HG03060 (cell line): ENCODE measurements around the gene CDK5.

Source experiments
- ATAC-seq: cut with Tn5 transposase; IDR thresholded peaks from one replicate; pipeline ENCODE4 v1.9.1; 2021; ENCODE audit warnings: low read depth, moderate number of reproducible peaks; ENCODE audit not compliant: unreplicated experiment

CDK5 gene

GRCh38 chr7:151006590-151007300, 51.0 kb downstream of the CDK5 start:
- no peak for ATAC-seq

GRCh38 chr7:151005566-151005965, 52.1 kb downstream of the CDK5 start:
- no peak for ATAC-seq
